ENCODE results near the gene SHTN1. TPM values are rescaled to one million over a fixed set of nuclear protein-coding genes. Genes with fewer than 3 reads are reported as not detected.

The SHTN1 gene
- polyA plus RNA-seq, 1 donor (not counting 4 experiments of a cell fraction or from before 2014, with no cell fraction given) = 21.3 TPM

GRCh38 chr10:117047947-117048346 is 43.0 kb upstream of the SHTN1 start:
- Histone ChIP-seq H3K27me3 (ENCODE audit: control insufficient read depth, extremely low read depth, insufficient read depth, low read length) (no peaks in the 10 kb centered on the region), H3K4me3 (ENCODE audit: control insufficient read depth in 2 of 3, extremely low read depth in 1 of 3, insufficient read depth in 2 of 3, low read depth in 1 of 3, low read length in 3 of 3) (no peak overlapping the region), H3K9ac (ENCODE audit: control insufficient read depth, extremely low read depth, insufficient read depth, low read length) (no peak overlapping the region), H3K36me3 (ENCODE audit: control insufficient read depth in 2 of 2, extremely low read depth in 1 of 2, insufficient read depth in 2 of 2, low read length in 2 of 2) (no peaks in the 10 kb centered on the region), H3K4me1 (ENCODE audit: control insufficient read depth, extremely low read depth, insufficient read depth, low read length) (no peaks in the 10 kb centered on the region), H3K79me2 (ENCODE audit: control insufficient read depth, insufficient read depth, low read length) (no peaks in the 10 kb centered on the region), H3K9me3 (ENCODE audit: control insufficient read depth, low read depth, low read length) (no peaks in the 10 kb centered on the region), H2AFZ (ENCODE audit: control insufficient read depth, low read length) (no peak overlapping the region), H4K20me1 (ENCODE audit: control insufficient read depth, extremely low read depth, insufficient read depth, low read length) (no peaks in the 10 kb centered on the region), H3K4me2 (ENCODE audit: control insufficient read depth, extremely low read depth, insufficient read depth, low read depth, low read length) (no peak overlapping the region), H3K9me1 (ENCODE audit: control insufficient read depth, extremely low read depth, insufficient read depth, low read length) (no peaks in the 10 kb centered on the region), H3K27ac (ENCODE audit: control insufficient read depth, insufficient read depth, low read length) (no peak overlapping the region)
- DNase-seq (ENCODE audit: low read depth, low spot score) = no peak
- dilution Hi-C loops (cut with MboI; ENCODE audit: extremely low pct_ligation_motif_present, low sequenced_read_pairs) = no loop called here
- FAIRE-seq = no peak
- no peak for TF ChIP-seq EZH2 (IDR thresholded peaks at IDR 0.05; ENCODE audit: low read length)
- TF ChIP-seq CTCF (optimal IDR thresholded peaks at IDR 0.05 in 1 of 3, IDR thresholded peaks at IDR 0.05 in 1 of 3, conservative IDR thresholded peaks at IDR 0.05 in 1 of 3; ENCODE audit: extremely low read depth in 1 of 3, insufficient read depth in 2 of 3, low read length in 3 of 3) = no peak

- TF ChIP-seq CTCF (optimal IDR thresholded peaks at IDR 0.05 in 1 of 3, IDR thresholded peaks at IDR 0.05 in 1 of 3, conservative IDR thresholded peaks at IDR 0.05 in 1 of 3; ENCODE audit: extremely low read depth in 1 of 3, insufficient read depth in 2 of 3, low read length in 3 of 3) (no peak), EZH2 (IDR thresholded peaks at IDR 0.05; ENCODE audit: low read length) (no peak)
- H3K4me3 ChIP-seq (ENCODE audit: control insufficient read depth in 2 of 3, extremely low read depth in 1 of 3, insufficient read depth in 2 of 3, low read depth in 1 of 3, low read length in 3 of 3) = no peak overlapping the region
- H2AFZ ChIP-seq (ENCODE audit: control insufficient read depth, low read length) = no peak overlapping the region
- H3K9me1 ChIP-seq (ENCODE audit: control insufficient read depth, extremely low read depth, insufficient read depth, low read length) = no peaks in the 10 kb centered on the region
- dilution Hi-C loops (cut with MboI; ENCODE audit: extremely low pct_ligation_motif_present, low sequenced_read_pairs) = no loop called here
- no peaks in the 10 kb centered on the region for H3K36me3 ChIP-seq (ENCODE audit: control insufficient read depth in 2 of 2, extremely low read depth in 1 of 2, insufficient read depth in 2 of 2, low read length in 2 of 2)
- H3K27me3 ChIP-seq (ENCODE audit: control insufficient read depth, extremely low read depth, insufficient read depth, low read length) = no peaks in the 10 kb centered on the region
- H3K4me2 ChIP-seq (ENCODE audit: control insufficient read depth, extremely low read depth, insufficient read depth, low read depth, low read length) = no peak overlapping the region
- H3K79me2 ChIP-seq (ENCODE audit: control insufficient read depth, insufficient read depth, low read length) = no peaks in the 10 kb centered on the region
- H3K4me1 ChIP-seq (ENCODE audit: control insufficient read depth, extremely low read depth, insufficient read depth, low read length) = no peaks in the 10 kb centered on the region
- H3K27ac ChIP-seq (ENCODE audit: control insufficient read depth, insufficient read depth, low read length) = no peak overlapping the region
- no peak for DNase-seq (ENCODE audit: low read depth, low spot score)
- H3K9ac ChIP-seq (ENCODE audit: control insufficient read depth, extremely low read depth, insufficient read depth, low read length) = no peak overlapping the region
- FAIRE-seq = no peak
- no peaks in the 10 kb centered on the region for H3K9me3 ChIP-seq (ENCODE audit: control insufficient read depth, low read depth, low read length)
- H4K20me1 ChIP-seq (ENCODE audit: control insufficient read depth, extremely low read depth, insufficient read depth, low read length) = no peaks in the 10 kb centered on the region
These were observed 11.3 kb upstream of the SHTN1 start for GRCh38 chr10:117016266-117016665.

Measured in keratinocyte (primary cell).